ENCODE results near the gene MPDU1.

- TF ChIP-seq CTCF (conservative IDR thresholded peaks at IDR 0.05; ENCODE audit: low read length) (no peak), EZH2phosphoT487 (IDR thresholded peaks at IDR 0.05; ENCODE audit: borderline replicate concordance, low read depth, low read length) (no peak)
These were observed 24.1 kb upstream of the MPDU1 start for GRCh38 chr17:7559320-7560171.
